CD4-positive, alpha-beta T cell treated with Interleukin-15 for 4 hours (primary cell): ENCODE results near the gene DSP.

Experiments
- DNase-seq: peaks from one replicate; pipeline ENCODE4 v3.0.0-alpha.2; 2020; ENCODE audit warnings: low spot score

Gene DSP

DNA sequence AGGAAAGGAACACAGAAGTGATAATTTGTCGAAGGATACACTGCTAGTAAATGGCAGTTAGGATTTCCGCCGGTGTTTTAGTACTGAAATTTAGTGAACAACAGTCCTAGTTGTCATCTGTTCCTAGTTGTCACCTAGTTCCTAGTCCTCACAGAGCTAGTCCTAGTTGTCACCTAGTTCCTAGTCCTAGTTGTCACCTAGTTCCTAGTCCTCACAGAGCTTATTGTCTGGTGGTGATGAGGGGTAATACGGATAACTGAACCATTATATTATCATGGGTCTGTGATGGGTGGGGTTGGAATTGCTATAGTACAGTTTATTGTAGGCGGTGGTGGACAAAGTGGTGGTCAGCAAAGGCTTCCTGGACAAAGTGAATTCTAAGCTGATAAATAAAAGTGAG, 50.3 kb downstream of the DSP start:
- DNase-seq = no peak

- no peak for DNase-seq
Observed at GRCh38 chr6:7593229-7593628, 51.8 kb downstream of the DSP start.

- DNase-seq = no peak
Observed at GRCh38 chr6:7594579-7595125, 53.2 kb downstream of the DSP start.

GRCh38 chr6:7604003-7604402, 62.5 kb downstream of the DSP start:
- DNase-seq = no peak

DNA sequence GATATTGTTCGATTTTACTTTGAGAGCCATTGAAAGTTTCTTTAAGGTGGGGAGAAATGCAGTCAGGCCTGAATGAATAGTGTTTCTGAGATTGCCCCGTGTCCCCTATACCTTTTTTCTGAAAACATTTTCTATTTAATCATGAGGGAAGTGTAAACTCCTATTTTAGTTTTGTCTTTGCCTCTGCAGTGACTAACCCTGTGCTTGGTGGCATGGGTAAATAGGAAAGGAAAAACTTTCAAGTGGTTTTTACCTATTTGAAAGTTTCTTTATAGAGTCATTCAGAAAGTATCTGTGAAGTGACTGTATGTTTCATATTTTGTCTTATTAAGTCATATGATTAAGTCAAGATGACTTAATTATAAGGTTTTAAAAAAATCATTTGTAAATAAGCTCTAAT, 63.0 kb downstream of the DSP start:
- no peak for DNase-seq

DNA sequence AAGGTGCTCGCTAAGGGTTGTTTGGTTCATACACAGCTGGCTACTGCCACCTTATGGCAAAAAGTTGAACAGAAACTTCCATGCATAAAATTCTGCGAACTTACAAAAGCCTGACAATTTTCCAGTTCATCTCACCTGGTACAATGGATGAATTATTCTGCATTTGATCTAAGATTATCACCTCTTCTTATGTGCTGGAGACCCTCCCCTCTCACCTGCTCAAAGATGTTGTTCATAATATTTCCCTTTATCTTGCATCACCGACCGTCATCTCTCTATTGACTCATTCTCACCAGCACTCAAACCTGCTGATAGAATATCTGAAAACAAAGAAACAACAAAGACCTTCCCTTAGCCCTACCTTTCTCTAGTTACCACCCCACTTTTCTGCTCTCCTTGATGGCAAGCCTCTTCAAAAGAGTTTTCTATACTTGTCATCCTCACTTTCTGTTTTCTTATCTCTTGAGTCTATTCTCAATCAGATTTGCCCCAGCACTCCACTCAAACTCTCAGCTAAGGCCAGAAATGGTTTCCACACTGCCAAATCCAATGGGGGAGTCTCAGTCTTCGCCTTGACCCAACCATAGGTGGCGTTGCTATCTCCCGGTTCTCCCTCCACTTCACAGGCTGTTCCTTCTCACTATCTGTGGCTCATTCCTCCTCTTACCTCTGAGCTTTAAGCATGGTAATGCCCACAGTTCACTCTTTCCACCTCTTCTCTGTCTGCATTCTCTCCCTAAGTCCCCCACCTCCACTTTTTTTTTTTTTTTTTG, 74.3 kb downstream of the DSP start:
- peak; percentile 41 for DNase-seq

GRCh38 chr6:7617801-7618764, 76.6 kb downstream of the DSP start:
- no peak for DNase-seq

- DNase-seq = no peak
Observed at GRCh38 chr6:7621761-7622160, 80.3 kb downstream of the DSP start.

GRCh38 chr6:7624796-7625710, 83.6 kb downstream of the DSP start:
- no peak for DNase-seq

DNA sequence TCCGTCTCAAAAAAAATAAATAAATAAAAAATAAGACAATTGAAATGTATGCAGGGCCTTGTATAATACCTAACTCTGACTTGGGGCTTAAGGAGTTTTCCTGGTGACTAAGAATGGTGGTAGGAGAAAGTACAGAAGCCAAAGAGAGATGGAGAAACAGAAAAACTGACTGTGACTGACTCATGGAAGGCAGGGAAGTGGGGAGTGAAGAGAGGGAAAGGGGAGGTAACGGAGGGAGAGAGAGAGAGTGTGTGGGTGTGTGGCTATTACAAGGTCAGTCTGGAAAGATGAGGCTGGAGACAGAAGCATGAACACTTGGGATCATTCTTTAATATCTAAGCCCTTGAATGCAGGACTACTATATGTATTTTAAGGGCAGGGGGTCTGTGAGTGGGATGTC, 87.0 kb downstream of the DSP start:
- DNase-seq = no peak

GRCh38 chr6:7628909-7629308, 87.4 kb downstream of the DSP start:
- no peak for DNase-seq

- DNase-seq = no peak
Observed at GRCh38 chr6:7629321-7629720, 87.8 kb downstream of the DSP start.

DNA sequence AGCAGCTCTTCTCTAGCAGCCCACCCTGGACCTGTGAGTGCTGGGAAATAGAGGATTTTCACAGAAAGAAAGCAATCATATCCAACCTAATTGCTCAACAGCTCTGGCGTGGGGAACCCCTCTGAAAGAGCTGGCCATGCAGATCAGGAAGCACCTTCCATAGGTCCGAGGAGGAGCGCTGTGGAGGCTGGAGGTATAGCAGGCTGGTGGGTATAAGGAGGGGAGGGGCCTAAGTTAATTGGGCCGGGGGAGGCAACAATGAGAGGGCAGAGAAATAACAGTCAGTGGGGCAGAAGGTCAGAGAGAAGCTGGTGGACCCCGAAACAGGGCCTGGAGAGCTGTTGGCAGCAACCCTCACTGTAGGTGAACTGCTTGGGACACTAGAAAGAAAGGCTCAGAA, 89.3 kb downstream of the DSP start:
- no peak for DNase-seq

- DNase-seq = no peak
Observed at GRCh38 chr6:7631466-7631865, 90.0 kb downstream of the DSP start.

DNA sequence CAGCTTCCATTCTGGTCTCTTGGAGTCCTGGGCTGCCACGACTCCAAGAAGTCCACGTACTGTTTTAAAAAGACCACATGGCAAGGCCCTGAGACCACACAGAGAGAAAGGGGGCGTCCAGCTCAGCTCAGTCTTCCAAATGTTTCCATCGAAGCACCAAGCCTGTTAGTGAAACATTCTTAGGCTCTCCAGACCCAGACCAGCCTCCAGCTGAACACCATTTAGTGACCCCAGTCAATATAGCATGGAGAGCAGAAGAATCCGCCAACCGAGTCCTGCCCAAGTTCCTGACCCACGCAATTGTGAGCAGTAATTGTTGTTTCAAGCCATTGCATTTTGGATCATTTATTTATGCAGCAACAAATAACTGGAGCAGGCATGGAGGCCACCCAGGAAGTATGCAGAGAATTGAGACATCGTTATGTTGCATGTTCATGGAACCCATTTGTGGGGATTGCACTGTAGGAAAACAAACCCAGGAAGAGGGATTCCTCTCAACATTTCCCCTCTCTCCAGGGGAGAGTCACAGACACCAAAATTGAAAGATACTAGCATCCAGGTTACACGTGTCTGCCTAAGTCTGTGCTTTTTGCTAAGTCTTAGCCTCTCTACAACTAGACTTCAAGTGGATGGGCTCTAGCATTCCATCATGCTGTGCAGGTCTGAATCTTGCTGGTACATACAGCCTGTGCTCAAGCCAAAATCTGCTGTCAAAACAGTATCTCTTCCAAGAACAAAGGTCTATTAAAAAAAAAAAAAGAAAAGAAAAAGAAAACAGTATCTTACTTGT, 91.2 kb downstream of the DSP start:
- no peak for DNase-seq

- no peak for DNase-seq
Observed at GRCh38 chr6:7633361-7633760, 91.9 kb downstream of the DSP start.

DNA sequence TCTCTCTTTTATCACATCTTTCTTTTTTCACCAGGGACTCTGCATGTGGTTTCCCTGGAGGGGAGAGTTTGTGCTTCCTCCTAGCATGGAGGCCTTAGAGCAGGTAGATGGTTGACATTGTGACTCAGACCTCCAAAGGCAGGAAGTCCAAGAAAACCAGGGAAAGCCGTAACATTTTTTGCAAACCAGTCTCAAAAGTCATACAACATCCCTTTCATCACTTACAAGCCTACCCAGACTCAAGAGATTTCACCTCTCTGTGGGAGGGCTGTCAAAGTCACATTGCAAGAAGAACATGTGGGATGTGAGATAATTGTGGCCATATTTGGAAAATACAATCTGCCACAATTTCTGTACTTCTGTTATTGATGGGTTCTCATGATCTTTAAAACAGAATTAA, 94.7 kb downstream of the DSP start:
- DNase-seq = no peak
